Activated naive CD8-positive, alpha-beta T cell treated with anti-CD3 and anti-CD28 coated beads, Interleukin-2, amount 10 ng/mL, durations not matched to agents 7 days and 5 days (primary cell): ENCODE data around the gene PIK3CD. TPM values are rescaled to one million over a fixed set of nuclear protein-coding genes. Genes with fewer than 3 reads are reported as not detected.

ENCODE experiments used
- ATAC-seq: fragments of 150-1000 bp; cut with Tn5 transposase; one replicate; pipeline ENCODE4 v1.10.0; 2021; ENCODE audit warnings: low read depth, moderate library complexity
- POLR2A ChIA-PET: fragments of 350-600 bp; sonication (Branson Sonifier 250); formaldehyde crosslinking; loops from one replicate; lab custom pipeline; 2021; ENCODE audit warnings: antibody characterized with exemption; lab: Charles Lee
- DNase-seq: peaks from one replicate; pipeline ENCODE4 v3.0.0; 2021
- H3K27ac Mint-ChIP-seq: one replicate; pipeline ENCODE4 v1.8.0; 2022; ENCODE audit warnings: mild to moderate bottlenecking, mixed read lengths
- H3K27me3 Mint-ChIP-seq: one replicate; pipeline ENCODE4 v1.8.0; 2022; ENCODE audit warnings: mild to moderate bottlenecking, moderate library complexity, mixed read lengths
- H3K36me3 Mint-ChIP-seq: one replicate; pipeline ENCODE4 v1.8.0; 2021; ENCODE audit warnings: mild to moderate bottlenecking, mixed read lengths
- H3K4me1 Mint-ChIP-seq: one replicate; pipeline ENCODE4 v1.8.0; 2021; ENCODE audit warnings: mixed read lengths
- H3K4me3 Mint-ChIP-seq: one replicate; pipeline ENCODE4 v1.8.0; 2022; ENCODE audit warnings: mild to moderate bottlenecking, moderate library complexity, mixed read lengths
- H3K9me3 Mint-ChIP-seq: one replicate; pipeline ENCODE4 v1.8.0; 2021; ENCODE audit warnings: mixed read lengths
- total RNA-seq, 2 experiments: library from RNA; stranded (reverse); gene quantifications; one replicate each; pipeline ENCODE4 v1.2.3, GENCODE V29; 2021

The PIK3CD gene
- total RNA-seq, 2 experiments from 2014 or later = 250 TPM

DNA sequence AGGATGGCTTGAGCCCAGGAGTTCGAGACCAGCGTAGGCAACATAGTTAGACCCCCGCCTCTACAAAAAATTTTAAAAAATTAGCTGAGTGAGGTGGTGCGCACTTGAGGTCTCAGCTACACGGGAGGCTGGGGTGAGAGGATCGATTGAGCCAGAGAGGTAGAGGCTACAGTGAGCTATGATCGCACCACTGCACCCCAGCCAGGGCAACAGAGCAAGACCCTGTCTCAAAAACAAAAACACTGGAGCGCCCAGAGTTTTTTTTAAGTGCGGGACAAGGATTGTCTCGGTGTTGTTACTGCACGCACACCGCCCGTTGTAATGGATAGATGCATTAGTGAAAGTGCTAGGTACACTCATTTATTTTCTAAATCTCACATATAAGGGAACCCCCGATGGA, 37.1 kb downstream of the PIK3CD start:
- ATAC-seq (no peak), DNase-seq (no peak)

GRCh38 chr1:9689011-9689706, 37.6 kb downstream of the PIK3CD start:
- Mint-ChIP-seq H3K4me1 (peaks cover 60% of the 10 kb centered on the region), H3K36me3 (peaks cover 26% of the 10 kb centered on the region), H3K9me3 (no peaks in the 10 kb centered on the region), H3K27ac (peak overlapping the region; percentile 80), H3K27me3 (no peaks in the 10 kb centered on the region), H3K4me3 (peak overlapping the region; percentile 82)
- ATAC-seq = peak; percentile 74
- POLR2A ChIA-PET = interaction anchor here (0.6 to 9.0 kb wide), 5 partner anchors 24 to 61 kb away, joined by 3 to 122 read pairs (median 83); partner anchors contain the start of gene PIK3CD
- DNase-seq = peak; percentile 94

More for the DNA sequence above, 37.1 kb downstream of the PIK3CD start:
- Mint-ChIP-seq H3K4me3 (peak overlapping the region; percentile 82), H3K27ac (peak overlapping the region; percentile 80), H3K9me3 (no peaks in the 10 kb centered on the region), H3K36me3 (peaks cover 25% of the 10 kb centered on the region), H3K27me3 (no peaks in the 10 kb centered on the region), H3K4me1 (peaks cover 61% of the 10 kb centered on the region)
- POLR2A ChIA-PET = interaction anchor here (1.3 to 9.0 kb wide), 4 partner anchors 16 to 60 kb away, joined by 4 to 122 read pairs (median 86); partner anchors contain the start of gene PIK3CD

DNA sequence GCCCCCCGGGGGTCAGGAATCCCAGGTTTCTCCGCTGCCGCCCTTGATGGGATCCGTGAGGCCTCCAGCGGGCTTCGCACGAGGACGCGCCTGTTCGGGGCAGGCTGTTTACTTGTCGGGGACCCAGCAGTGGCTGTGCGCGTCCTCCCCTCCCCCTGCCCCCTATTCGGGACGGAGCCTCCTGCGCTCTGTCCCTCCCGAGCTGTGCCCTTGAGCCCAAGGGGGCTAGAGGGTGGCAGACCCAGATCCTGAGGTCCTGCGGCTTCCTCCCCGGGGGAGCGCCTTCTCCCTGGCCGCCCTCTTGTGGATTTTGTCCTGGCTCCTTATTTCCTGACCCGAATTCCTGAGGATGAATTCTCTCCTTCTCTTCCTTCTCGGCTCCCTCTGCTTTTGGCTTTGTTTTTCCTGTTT, 38.4 kb downstream of the PIK3CD start:
- H3K4me3 Mint-ChIP-seq = peak overlapping the region; percentile 95
- POLR2A ChIA-PET = interaction anchor here (0.6 to 9.0 kb wide), 5 partner anchors 25 to 62 kb away, joined by 3 to 122 read pairs (median 83); partner anchors contain the start of gene PIK3CD
- ATAC-seq = no peak
- no peaks in the 10 kb centered on the region for H3K9me3 Mint-ChIP-seq
- H3K4me1 Mint-ChIP-seq = peaks cover 63% of the 10 kb centered on the region
- H3K27me3 Mint-ChIP-seq = no peaks in the 10 kb centered on the region
- peaks cover 30% of the 10 kb centered on the region for H3K36me3 Mint-ChIP-seq
- H3K27ac Mint-ChIP-seq = peak overlapping the region; percentile 83
- peak; percentile 49 for DNase-seq

GRCh38 chr1:9690440-9691107, 39.0 kb downstream of the PIK3CD start:
- H3K27ac Mint-ChIP-seq = peak overlapping the region; percentile 83
- peak overlapping the region; percentile 95 for H3K4me3 Mint-ChIP-seq
- no peaks in the 10 kb centered on the region for H3K9me3 Mint-ChIP-seq
- no peaks in the 10 kb centered on the region for H3K27me3 Mint-ChIP-seq
- H3K36me3 Mint-ChIP-seq = peaks cover 34% of the 10 kb centered on the region
- ATAC-seq (no peak), DNase-seq (no peak)
- POLR2A ChIA-PET = interaction anchor here (1.4 to 9.0 kb wide), 5 partner anchors 9 to 62 kb away, joined by 3 to 122 read pairs (median 83); partner anchors contain the start of gene PIK3CD
- peaks cover 66% of the 10 kb centered on the region for H3K4me1 Mint-ChIP-seq

- Mint-ChIP-seq H3K27me3 (no peaks in the 10 kb centered on the region), H3K9me3 (no peaks in the 10 kb centered on the region), H3K36me3 (peaks cover 32% of the 10 kb centered on the region), H3K4me3 (peak overlapping the region; percentile 95), H3K4me1 (peaks cover 62% of the 10 kb centered on the region), H3K27ac (peak overlapping the region; percentile 83)
- no peak for ATAC-seq
- DNase-seq = no peak
- POLR2A ChIA-PET = interaction anchor here (0.6 to 9.0 kb wide), 6 partner anchors 9 to 63 kb away, joined by 3 to 122 read pairs (median 45); partner anchors contain the start of gene PIK3CD
Observed at GRCh38 chr1:9691108-9691445, 39.5 kb downstream of the PIK3CD start.

GRCh38 chr1:9691691-9692090, 40.2 kb downstream of the PIK3CD start:
- POLR2A ChIA-PET = interaction anchor here (0.9 to 9.0 kb wide), 6 partner anchors 10 to 63 kb away, joined by 4 to 122 read pairs (median 45); partner anchors contain the start of gene PIK3CD
- H3K27me3 Mint-ChIP-seq = no peaks in the 10 kb centered on the region
- peaks cover 34% of the 10 kb centered on the region for H3K36me3 Mint-ChIP-seq
- peak overlapping the region; percentile 83 for H3K27ac Mint-ChIP-seq
- H3K4me3 Mint-ChIP-seq = peak overlapping the region; percentile 95
- no peak for DNase-seq
- no peak for ATAC-seq
- no peaks in the 10 kb centered on the region for H3K9me3 Mint-ChIP-seq
- peaks cover 61% of the 10 kb centered on the region for H3K4me1 Mint-ChIP-seq

DNA sequence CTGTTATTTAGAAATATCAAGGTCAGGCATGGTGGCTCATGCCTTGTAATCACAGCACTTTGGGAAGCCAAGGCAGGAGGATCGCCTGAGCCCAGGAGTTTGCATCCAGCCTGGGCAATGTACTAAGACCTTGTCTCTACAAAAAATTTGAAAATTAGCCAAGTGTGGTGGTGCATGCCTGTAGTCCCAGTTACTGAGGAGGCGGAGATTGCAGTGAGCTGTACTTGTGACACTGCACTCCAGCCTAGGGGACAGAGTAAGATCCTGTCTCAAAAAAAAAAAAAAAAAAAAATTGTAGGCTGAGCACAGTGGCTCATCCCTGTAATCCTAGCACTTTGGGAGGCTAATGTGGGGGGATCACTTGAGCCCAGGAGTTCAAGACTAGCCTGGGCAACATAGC, 45.3 kb downstream of the PIK3CD start:
- Mint-ChIP-seq H3K27ac (no peak overlapping the region), H3K36me3 (peaks cover 40% of the 10 kb centered on the region), H3K4me1 (peaks cover 45% of the 10 kb centered on the region), H3K9me3 (no peaks in the 10 kb centered on the region), H3K27me3 (no peaks in the 10 kb centered on the region), H3K4me3 (no peak overlapping the region)
- ATAC-seq (peak; percentile 36), DNase-seq (no peak)
- POLR2A ChIA-PET = interaction anchor here (0.6 to 2.1 kb wide), 2 partner anchors 44 to 67 kb away, joined by 3 to 8 read pairs; partner anchors contain the start of gene PIK3CD

- no peak overlapping the region for H3K4me3 Mint-ChIP-seq
Observed at GRCh38 chr1:9699361-9699760, 47.8 kb downstream of the PIK3CD start.

DNA sequence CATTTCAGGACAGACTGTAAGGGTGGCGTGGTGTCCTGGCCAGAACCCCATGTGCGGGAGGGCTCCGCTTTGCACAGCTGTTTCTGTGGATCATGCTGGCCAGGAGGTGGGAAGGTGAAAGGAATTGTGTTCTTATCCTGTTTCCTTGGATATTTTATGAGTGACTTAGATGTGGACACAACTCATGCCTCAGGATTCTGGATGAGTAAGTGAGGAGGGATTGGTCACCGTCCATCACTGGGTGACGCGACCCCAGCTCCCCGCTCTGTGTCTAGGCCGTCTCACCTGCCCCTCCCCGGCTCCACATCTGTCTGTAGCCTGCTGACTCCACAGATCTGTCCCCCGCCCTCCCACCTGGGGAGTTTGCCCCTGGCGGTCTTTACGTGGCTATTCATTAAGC, 48.8 kb downstream of the PIK3CD start:
- H3K27ac Mint-ChIP-seq = peak overlapping the region; percentile 15
- ATAC-seq (no peak), DNase-seq (no peak)
- H3K4me3 Mint-ChIP-seq = no peak overlapping the region
- H3K27me3 Mint-ChIP-seq = no peaks in the 10 kb centered on the region
- POLR2A ChIA-PET = no interaction called here
- peaks cover 48% of the 10 kb centered on the region for H3K36me3 Mint-ChIP-seq
- H3K9me3 Mint-ChIP-seq = peaks cover 4% of the 10 kb centered on the region
- peaks cover 48% of the 10 kb centered on the region for H3K4me1 Mint-ChIP-seq

More at GRCh38 chr1:9699361-9699760, 47.8 kb downstream of the PIK3CD start:
- ATAC-seq (no peak), DNase-seq (no peak)
- Mint-ChIP-seq H3K9me3 (peaks cover 3% of the 10 kb centered on the region), H3K36me3 (peaks cover 50% of the 10 kb centered on the region), H3K27me3 (no peaks in the 10 kb centered on the region), H3K4me1 (peaks cover 49% of the 10 kb centered on the region), H3K27ac (peak overlapping the region; percentile 42)
- POLR2A ChIA-PET = interaction anchor here (0.6 to 0.9 kb wide), 3 partner anchors 16 to 34 kb away, joined by 4 to 5 read pairs (median 5); no protein-coding TSS in a partner anchor

GRCh38 chr1:9701665-9702064, 50.1 kb downstream of the PIK3CD start:
- H3K36me3 Mint-ChIP-seq = peaks cover 53% of the 10 kb centered on the region
- peaks cover 4% of the 10 kb centered on the region for H3K9me3 Mint-ChIP-seq
- ATAC-seq (no peak), DNase-seq (no peak)
- no peaks in the 10 kb centered on the region for H3K27me3 Mint-ChIP-seq
- no peak overlapping the region for H3K27ac Mint-ChIP-seq
- POLR2A ChIA-PET = interaction anchor here (0.6 to 2.9 kb wide), 3 partner anchors 9 to 26 kb away, joined by 3 to 15 read pairs (median 3); no protein-coding TSS in a partner anchor
- H3K4me3 Mint-ChIP-seq = no peak overlapping the region
- H3K4me1 Mint-ChIP-seq = peaks cover 53% of the 10 kb centered on the region

GRCh38 chr1:9703165-9703509, 51.6 kb downstream of the PIK3CD start:
- DNase-seq (no peak), ATAC-seq (no peak)
- POLR2A ChIA-PET = interaction anchor here (0.9 to 2.9 kb wide), 5 partner anchors 11 to 74 kb away, joined by 3 to 15 read pairs (median 6); partner anchors contain the start of gene PIK3CD
- H3K9me3 Mint-ChIP-seq = peaks cover 4% of the 10 kb centered on the region
- peaks cover 60% of the 10 kb centered on the region for H3K36me3 Mint-ChIP-seq
- no peaks in the 10 kb centered on the region for H3K27me3 Mint-ChIP-seq
- peaks cover 56% of the 10 kb centered on the region for H3K4me1 Mint-ChIP-seq
- H3K27ac Mint-ChIP-seq = peak overlapping the region; percentile 87
- H3K4me3 Mint-ChIP-seq = peak overlapping the region; percentile 79

DNA sequence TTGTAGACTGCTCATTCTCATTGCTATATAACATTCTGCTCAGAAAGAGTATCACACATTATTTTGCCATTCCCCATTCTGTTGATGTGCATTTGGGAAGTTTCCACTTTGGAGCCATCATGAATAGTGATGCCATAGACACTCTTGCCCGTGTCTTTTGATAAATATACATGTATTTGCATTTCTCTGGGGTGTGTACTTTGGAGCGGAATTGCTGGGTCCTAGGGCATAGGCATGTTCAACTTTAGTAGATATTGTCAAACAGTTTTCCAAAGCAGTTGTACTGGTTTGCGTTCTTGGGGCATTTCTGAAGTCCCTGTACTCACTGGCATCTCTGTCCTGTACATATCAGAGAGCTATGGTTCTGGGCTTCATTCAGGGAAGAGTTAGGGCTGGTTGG, 52.1 kb downstream of the PIK3CD start:
- Mint-ChIP-seq H3K27ac (peak overlapping the region; percentile 87), H3K4me3 (peak overlapping the region; percentile 79), H3K36me3 (peaks cover 57% of the 10 kb centered on the region), H3K9me3 (peaks cover 4% of the 10 kb centered on the region), H3K27me3 (no peaks in the 10 kb centered on the region), H3K4me1 (peaks cover 54% of the 10 kb centered on the region)
- DNase-seq (no peak), ATAC-seq (no peak)
- POLR2A ChIA-PET = interaction anchor here (1.4 to 2.9 kb wide), 4 partner anchors 13 to 75 kb away, joined by 3 to 15 read pairs (median 10); partner anchors contain the start of gene PIK3CD
